H1 (cell line): ENCODE measurements around the gene SATB2. TPM values are rescaled to one million over a fixed set of nuclear protein-coding genes. Genes with fewer than 3 reads are reported as not detected.

Source experiments
- BRCA1 ChIP-seq: IDR thresholded peaks from 2 replicates; pipeline ENCODE4 v1.6.1; 2012; ENCODE audit warnings: low read depth, low read length, improper control_type of control experiment
- CBX5 ChIP-seq: fragments of 300-800, 300-1000 bp; sonication (generic); IDR thresholded peaks from 2 replicates; pipeline ENCODE4 v1.7.1; 2016; ENCODE audit warnings: antibody characterized with exemption, low read length, low read depth
- EZH2 ChIP-seq: fragments of 200-600 bp; sonication (generic); IDR thresholded peaks from 2 replicates; pipeline ENCODE4 v1.7.1; 2012; ENCODE audit warnings: low read depth, mild to moderate bottlenecking, moderate library complexity, low read length, inconsistent platforms; ENCODE audit not compliant: severe bottlenecking
- NANOG ChIP-seq: IDR thresholded peaks from 2 replicates; pipeline ENCODE4 v1.6.1; 2011; ENCODE audit warnings: low read length, low read depth, mild to moderate bottlenecking, inconsistent platforms; ENCODE audit not compliant: insufficient read depth, poor library complexity, severe bottlenecking
- POLR2AphosphoS5 ChIP-seq: IDR thresholded peaks from 2 replicates; pipeline ENCODE4 v1.6.1; 2011; ENCODE audit warnings: low read depth, low read length
- RBBP5 ChIP-seq: IDR thresholded peaks from 2 replicates; pipeline ENCODE4 v1.7.1; 2012; ENCODE audit warnings: low read depth, mild to moderate bottlenecking, inconsistent platforms, low read length, moderate library complexity, borderline replicate concordance
- SIN3A ChIP-seq, 2 experiments: IDR thresholded peaks in 1 of 2; conservative IDR thresholded peaks in 1 of 2; 2 replicates each; pipeline ENCODE4 v1.6.1; 2011 to 2012; ENCODE audit warnings: low read length in 2 of 2, improper control_type of control experiment in 1 of 2, low read depth in 1 of 2, mild to moderate bottlenecking in 1 of 2
- TAF7 ChIP-seq: optimal IDR thresholded peaks from 2 replicates; pipeline ENCODE3; 2011; ENCODE audit warnings: low read depth, mild to moderate bottlenecking, inconsistent platforms, low read length, moderate library complexity, borderline replicate concordance
- YY1 ChIP-seq: IDR thresholded peaks from 2 replicates; pipeline ENCODE4 v1.6.1; 2011; ENCODE audit warnings: low read depth, mild to moderate bottlenecking, low read length
- polyA plus RNA-seq, 7 experiments: library from polyadenylated mRNA; depleted of rRNA in 3 of 7; stranded (reverse) in 5 of 7; unstranded in 2 of 7; fragments of >200 nt in 5 of 7; fragments of 200-250 nt in 2 of 7; gene quantifications; 1 replicate in 5 of 7; 2 replicates in 1 of 7; 4 replicates in 1 of 7; pipeline versions ENCODE4 v1.2.1 to v1.2.3, GENCODE V29; 2011 to 2013; ENCODE audit warnings: missing spikeins in 2 of 7, mixed read lengths in 2 of 7
- total RNA-seq: library from RNA; stranded (reverse); fragmentation: NEBNext Ultra II Directional; extraction: Animal tissue kit (Norgen Biotek cat#: 25700); gene quantifications from 2 replicates; pipeline ENCODE4 v1.2.1, GENCODE V29; 2021

The SATB2 gene
- total and polyA plus RNA-seq, 2 of the 8 experiments (the other 6 are each of a cell fraction or from before 2014, with no cell fraction given), result 1.3 to 5.7 TPM

- TF ChIP-seq TAF7, result no peak
- no peak for TF ChIP-seq SIN3A (conservative IDR thresholded peaks at IDR 0.05 in 1 of 2, IDR thresholded peaks at IDR 0.05 in 1 of 2; ENCODE audit: low read depth in 1 of 2, low read length in 2 of 2)
- TF ChIP-seq BRCA1, result no peak
- no peak for TF ChIP-seq POLR2AphosphoS5
- TF ChIP-seq RBBP5, result no peak
- no peak for TF ChIP-seq EZH2
- no peak for TF ChIP-seq YY1
- no peak for TF ChIP-seq CBX5
- no peak for TF ChIP-seq NANOG
Measured at GRCh38 chr2:199439542-199439941, 18.2 kb downstream of the SATB2 start (continued).
